Right ventricle myocardium superior (tissue), 1 donor: ENCODE results near the gene PLA2G4B. TPM values are rescaled to one million over a fixed set of nuclear protein-coding genes. Genes with fewer than 3 reads are reported as not detected.

ENCODE experiments used
- ATAC-seq: fragments of 200-7000 bp; cut with Tn5 transposase; one replicate; pipeline ENCODE4 v1.9.1; 2020; ENCODE audit warnings: mild to moderate bottlenecking; ENCODE audit not compliant: poor library complexity
- DNase-seq: peaks from one replicate; pipeline ENCODE4 v3.0.0-alpha.2; 2020
- intact Hi-C: fragments of 100-400 bp; cut with DNase I; formaldehyde crosslinking; loops from one replicate; pipeline ENCODE4 v1.11.2; 2022
- total RNA-seq: library from RNA; stranded (reverse); fragmentation: NEBNext Ultra II Directional; extraction: Animal tissue kit (Norgen Biotek cat#: 25700); gene quantifications from one replicate; pipeline ENCODE4 v1.2.1, GENCODE V29; 2021
- donor health status: DM: no; HTN: yes; CAD: no; lungs with severe emphysema.

Gene PLA2G4B
- total RNA-seq, 1 donor from 2014 or later = 3.6 TPM

- no peak for DNase-seq
- ATAC-seq = no peak
- intact Hi-C loops = no loop called here
Observed at GRCh38 chr15:41843571-41843970, 4.9 kb downstream of the PLA2G4B start.

DNA sequence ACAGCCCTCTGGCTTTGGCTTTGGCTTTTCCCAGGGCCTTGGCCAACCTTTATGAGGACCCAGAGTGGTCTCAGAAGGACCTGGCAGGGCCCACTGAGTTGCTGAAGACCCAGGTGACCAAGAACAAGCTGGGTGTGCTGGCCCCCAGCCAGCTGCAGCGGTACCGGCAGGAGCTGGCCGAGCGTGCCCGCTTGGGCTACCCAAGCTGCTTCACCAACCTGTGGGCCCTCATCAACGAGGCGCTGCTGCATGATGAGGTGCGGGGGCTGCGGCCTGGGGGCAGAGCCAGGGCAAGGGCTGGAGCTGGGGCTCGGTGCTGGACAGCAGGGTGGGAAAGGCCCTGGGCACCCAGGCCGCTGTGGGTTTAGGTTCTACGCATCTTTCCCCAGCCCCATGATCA, 6.2 kb downstream of the PLA2G4B start:
- no peak for DNase-seq
- ATAC-seq = no peak
- intact Hi-C loops = no loop called here

DNA sequence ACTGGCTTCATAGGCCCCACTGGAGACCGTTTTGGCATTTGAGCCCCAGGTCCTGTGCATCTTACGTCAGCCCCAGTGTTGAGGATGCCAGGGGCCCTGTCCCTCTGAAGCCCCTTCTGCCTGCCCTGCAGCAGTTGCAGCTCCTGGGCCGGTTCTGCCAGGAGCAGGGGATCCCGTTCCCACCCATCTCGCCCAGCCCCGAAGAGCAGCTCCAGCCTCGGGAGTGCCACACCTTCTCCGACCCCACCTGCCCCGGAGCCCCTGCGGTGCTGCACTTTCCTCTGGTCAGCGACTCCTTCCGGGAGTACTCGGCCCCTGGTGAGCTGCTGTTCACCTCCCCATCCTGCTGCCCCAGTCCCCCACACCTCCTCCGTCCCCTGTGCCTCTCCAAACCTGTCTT, 8.6 kb downstream of the PLA2G4B start:
- intact Hi-C loops = no loop called here
- DNase-seq (no peak), ATAC-seq (no peak)

- intact Hi-C loops = no loop called here
- ATAC-seq = no peak
Observed at GRCh38 chr15:41847981-41848380, 9.3 kb downstream of the PLA2G4B start.

DNA sequence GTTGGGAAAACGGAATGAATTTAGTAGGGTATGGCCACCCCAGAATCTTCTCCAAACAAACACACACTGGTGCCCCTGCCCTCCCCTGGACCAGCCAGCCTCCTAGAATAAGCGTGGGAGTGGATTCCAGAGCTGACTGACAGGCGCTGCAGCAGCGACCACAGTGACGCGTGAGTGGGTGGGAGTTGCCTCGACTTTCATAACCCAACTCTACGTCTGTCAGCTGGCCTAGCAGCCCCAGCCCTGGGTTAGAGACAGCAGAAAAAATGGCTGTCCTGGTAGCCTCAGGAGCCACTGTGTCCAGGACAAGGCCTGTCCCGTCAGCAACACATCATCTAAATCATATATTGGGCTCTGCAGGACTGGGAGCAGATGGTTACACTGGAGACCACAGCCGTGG, 10.0 kb downstream of the PLA2G4B start:
- ATAC-seq = no peak
- intact Hi-C loops = no loop called here
- DNase-seq = no peak

More at GRCh38 chr15:41847981-41848380, 9.3 kb downstream of the PLA2G4B start:
- no peak for DNase-seq

GRCh38 chr15:41849204-41849603, 10.6 kb downstream of the PLA2G4B start:
- ATAC-seq (no peak), DNase-seq (no peak)
- intact Hi-C loops = no loop called here

GRCh38 chr15:41849861-41850260, 11.2 kb downstream of the PLA2G4B start:
- intact Hi-C loops = no loop called here
- DNase-seq (no peak), ATAC-seq (no peak)

DNA sequence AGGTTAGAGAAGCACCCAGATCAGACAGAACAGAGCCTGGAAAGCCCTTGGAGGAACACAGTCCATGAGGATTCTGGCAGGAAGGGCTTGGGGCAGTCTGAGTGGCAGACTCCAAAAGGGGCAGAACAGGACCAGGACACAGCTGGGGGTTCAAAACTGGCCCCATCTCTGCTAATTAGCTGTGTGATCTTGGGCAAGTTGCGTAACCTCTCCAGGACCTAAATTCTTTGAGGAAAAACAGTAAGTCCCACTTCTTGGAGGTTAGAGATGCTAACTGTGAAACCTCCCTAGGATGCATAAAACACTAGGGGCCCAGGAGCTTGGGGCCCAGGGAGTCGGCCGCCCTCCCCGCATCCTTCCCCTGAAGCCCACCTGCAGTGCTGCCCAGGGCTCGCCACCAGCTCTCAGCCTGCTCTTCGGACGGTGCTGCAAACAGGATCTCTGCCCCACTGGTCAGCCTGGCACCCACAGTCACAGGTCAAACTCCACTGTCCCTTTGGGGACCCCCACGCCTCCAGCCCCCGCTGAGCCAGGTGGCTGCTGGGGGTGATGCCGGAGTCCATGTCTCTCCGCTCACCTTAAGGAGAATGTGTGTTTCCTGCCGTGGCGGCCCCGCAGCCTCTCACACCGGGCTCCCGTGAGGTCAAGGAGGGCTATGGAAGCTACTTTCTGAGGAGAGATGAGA, 12.0 kb downstream of the PLA2G4B start:
- intact Hi-C loops = no loop called here
- ATAC-seq = no peak

GRCh38 chr15:41851167-41851523, 12.5 kb downstream of the PLA2G4B start:
- DNase-seq (no peak), ATAC-seq (no peak)
- intact Hi-C loops = no loop called here

More for the DNA sequence above, 12.0 kb downstream of the PLA2G4B start:
- DNase-seq = no peak

DNA sequence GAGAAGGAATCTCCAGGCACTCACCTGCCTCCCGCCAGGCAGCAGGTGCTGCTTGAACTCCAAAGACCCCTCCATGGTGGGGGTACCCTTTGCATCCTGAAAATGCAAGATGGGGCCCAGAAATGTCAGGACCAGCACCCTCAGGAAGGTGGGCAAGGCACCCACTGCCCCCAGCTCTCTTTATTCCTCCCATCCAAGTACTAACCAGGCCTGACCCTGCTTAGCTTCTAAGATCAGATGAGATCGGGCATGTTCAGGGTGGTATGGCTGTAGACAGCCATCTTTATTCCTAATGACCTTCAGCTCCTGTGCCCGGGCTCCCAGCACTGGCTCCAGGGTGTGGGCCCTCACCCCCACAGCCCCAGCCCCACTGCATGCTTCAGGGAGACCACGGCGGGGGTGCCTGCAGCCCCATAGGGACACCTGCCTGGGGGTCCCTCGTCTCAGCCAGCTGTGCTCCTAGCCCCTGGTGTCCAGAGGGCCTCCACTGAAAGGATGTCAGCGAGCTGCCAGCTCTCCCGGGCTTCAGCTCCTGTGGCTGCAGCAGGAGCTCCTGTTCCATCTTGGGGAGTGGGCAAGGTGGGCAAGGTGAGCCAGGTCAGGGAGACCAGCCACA, 13.2 kb downstream of the PLA2G4B start:
- intact Hi-C loops = no loop called here

DNA sequence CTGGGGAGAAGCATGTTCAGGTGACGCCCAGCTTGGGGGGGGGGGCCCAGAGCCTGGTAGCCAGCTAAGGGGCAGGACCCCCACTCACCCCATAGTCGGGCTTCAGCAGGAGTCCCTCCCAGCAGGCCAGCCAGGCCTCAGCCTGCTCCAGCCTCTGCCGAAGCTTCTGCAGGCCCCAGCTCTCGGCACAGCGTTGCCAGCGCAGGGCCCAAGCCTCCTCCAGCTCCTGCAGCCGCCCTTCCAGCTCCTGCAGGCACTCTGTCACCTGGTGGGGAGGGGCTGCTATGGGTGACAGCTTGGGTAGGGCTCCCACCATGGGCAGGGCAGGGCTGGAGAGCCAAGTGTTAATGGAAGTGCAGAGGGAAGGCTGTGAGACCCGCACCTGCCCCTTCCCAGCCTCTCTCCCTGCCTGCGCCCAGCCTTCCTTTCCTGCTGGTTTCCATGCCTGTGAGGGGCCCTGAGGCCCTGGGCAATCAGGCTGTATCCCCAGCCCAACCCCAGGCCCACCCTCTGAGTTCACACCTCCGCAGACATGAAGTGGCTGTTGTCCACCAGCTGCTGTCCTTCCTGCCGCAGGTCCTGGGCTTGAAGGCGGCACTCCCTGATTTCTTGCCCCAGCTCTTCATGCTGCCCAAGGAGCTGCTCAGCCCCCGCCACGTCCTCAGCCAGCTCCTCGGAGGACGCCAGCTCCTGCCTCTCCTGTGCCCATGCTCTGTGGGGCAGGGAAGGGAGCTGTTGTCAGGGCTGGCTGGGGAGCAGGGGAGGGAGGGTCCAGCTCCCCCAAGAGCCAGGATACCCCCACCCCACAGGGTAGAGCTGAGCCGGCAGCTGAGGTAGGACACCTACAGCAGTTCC, 14.3 kb downstream of the PLA2G4B start:
- DNase-seq = no peak
- intact Hi-C loops = no loop called here
- no peak for ATAC-seq

More for the DNA sequence above, 13.2 kb downstream of the PLA2G4B start:
- ATAC-seq (no peak), DNase-seq (no peak)

DNA sequence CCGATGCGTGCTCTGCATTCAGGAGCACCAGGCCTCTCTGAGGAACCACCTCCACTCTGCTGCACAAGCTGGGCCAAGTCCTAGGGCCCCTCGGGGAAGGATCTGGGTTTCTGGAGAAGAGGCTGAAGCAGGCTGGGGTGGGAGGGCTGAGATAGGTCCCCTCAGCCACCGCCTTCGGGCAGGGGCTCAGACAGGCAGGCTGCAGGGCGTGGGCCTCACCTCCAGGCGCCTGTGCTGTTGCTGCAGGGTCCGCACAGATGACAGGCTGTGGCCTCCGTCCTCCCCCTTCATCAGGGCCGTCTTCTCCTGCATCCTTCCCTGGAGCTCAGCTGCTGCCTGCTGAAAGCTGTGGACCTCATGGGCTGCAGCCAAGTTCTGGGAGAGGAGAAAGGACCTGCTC, 15.2 kb downstream of the PLA2G4B start:
- DNase-seq (no peak), ATAC-seq (no peak)
- intact Hi-C loops = no loop called here

GRCh38 chr15:41854443-41854842, 15.8 kb downstream of the PLA2G4B start:
- intact Hi-C loops = no loop called here
- ATAC-seq (no peak), DNase-seq (no peak)

DNA sequence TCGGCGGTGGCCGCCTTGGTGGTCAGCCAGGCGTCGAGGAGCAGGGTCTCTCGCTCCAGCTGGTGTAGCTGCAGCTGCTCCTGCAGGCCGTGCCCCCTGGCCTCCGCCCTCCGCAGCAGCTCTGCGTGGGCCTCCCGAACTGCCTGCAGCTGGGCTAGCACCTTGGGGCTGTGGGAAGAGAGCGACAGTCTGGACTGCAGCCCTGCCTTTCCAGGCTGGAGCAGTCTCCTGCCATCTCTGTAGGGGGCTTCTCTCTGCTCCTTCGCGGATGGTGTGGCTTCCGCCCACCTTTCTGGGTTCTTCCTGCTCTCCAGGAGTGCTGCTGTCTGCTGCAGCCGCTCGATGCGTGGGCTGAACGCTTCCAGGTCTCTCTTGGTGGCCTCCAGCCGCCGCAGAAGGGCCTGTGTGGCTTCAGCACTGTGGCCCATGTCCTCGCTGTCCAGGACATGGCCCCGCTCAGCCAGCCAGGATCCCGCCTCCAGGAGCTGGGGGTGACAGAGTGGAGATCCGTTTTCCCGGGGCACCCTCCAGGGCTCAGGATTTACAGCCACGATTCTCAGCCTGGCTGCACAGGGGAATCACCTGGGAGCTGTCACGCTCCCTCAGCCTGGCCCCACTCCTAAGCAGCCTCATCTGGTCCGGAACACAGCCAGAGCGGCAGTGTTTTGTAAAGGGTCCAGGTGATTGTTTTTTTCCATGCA, 16.8 kb downstream of the PLA2G4B start:
- no peak for ATAC-seq
- intact Hi-C loops = no loop called here
- DNase-seq = no peak

GRCh38 chr15:41856262-41856661, 17.6 kb downstream of the PLA2G4B start:
- intact Hi-C loops = no loop called here
- ATAC-seq (no peak), DNase-seq (no peak)

GRCh38 chr15:41856716-41857115, 18.1 kb downstream of the PLA2G4B start:
- intact Hi-C loops = no loop called here
- ATAC-seq (no peak), DNase-seq (no peak)

GRCh38 chr15:41857316-41857715, 18.7 kb downstream of the PLA2G4B start:
- ATAC-seq (no peak), DNase-seq (no peak)
- intact Hi-C loops = no loop called here

GRCh38 chr15:41858756-41859155, 20.1 kb downstream of the PLA2G4B start:
- intact Hi-C loops = no loop called here
- DNase-seq = no peak
- no peak for ATAC-seq
